Germinal center (tissue), 1 donor: ENCODE data around the gene MYO1C.
"Not testable (repeated sequence)": the region's sequence is repeated elsewhere in the genome, so short reads cannot be mapped to it uniquely, and the experiment has no call there.

Experiments
- DNase-seq: peaks from one replicate; pipeline ENCODE4 v3.0.0; 2012; ENCODE audit warnings: mixed read lengths, low spot score

Gene MYO1C

GRCh38 chr17:1422885-1423284 lies 69.6 kb downstream of the MYO1C start:
- no peak for DNase-seq

- DNase-seq, result no peak
These were observed 71.0 kb downstream of the MYO1C start for GRCh38 chr17:1421470-1421869.

DNA sequence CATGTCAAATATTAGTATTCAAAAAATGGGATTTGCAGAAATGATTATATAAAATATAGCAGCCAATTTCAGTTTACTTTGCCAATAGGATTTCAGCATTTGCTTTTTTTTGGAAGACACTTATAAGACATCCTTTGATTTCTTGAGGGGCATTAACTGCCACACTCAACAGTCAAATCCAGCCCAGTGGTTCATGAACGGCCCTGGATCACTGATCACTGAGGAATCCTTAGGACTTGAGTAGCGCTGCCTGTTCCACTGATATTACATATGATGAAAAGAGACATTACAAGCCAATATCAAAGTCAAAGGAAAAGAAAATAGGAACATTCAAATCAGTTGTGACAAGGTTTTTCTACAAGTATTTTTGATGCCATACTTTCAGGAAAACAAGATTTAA lies 71.5 kb downstream of the MYO1C start:
- no peak for DNase-seq

- DNase-seq, result no peak
These were observed 72.3 kb downstream of the MYO1C start for GRCh38 chr17:1420163-1420562.

DNA sequence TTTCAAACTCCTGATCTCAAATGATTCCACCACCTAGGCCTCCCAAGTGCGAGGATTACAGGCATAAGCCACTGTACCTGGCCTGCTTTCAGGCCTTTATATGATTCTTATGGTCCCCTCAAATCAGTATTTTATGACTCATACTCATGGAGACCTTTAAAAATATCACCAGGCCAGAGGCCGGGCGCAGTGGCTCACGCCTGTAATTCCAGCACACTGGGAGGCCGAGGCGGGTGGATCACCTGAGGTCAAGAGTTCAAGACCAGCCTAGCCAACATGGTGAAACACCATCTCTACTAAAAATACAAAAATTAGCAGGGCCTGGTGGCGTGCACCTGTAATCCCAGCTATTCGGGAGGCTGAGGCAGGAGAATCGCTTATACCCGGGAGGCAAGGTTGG lies 74.0 kb downstream of the MYO1C start:
- DNase-seq, result not testable (repeated sequence)

GRCh38 chr17:1416414-1416813 lies 76.1 kb downstream of the MYO1C start:
- DNase-seq, result no peak

- no peak for DNase-seq
These were observed 77.9 kb downstream of the MYO1C start for GRCh38 chr17:1414634-1415033.
